Thyroid gland (tissue), 4 donors: ENCODE measurements around the gene ZNF862.

Experiments
- CTCF ChIP-seq, 6 experiments: fragments of 200-600 bp in 3 of 6; fragments of 450-650 bp in 3 of 6; sonication (generic) in 3 of 6; IDR thresholded peaks; one replicate each; pipeline ENCODE4 v1.5.1; 2016 to 2019; ENCODE audit warnings: antibody characterized with exemption in 6 of 6, mild to moderate bottlenecking in 2 of 6, inconsistent platforms in 1 of 6, moderate library complexity in 1 of 6
- POLR2A ChIP-seq, 2 donors: fragments of 450-650 bp; IDR thresholded peaks; one replicate each; pipeline ENCODE4 v1.6.1; 2017; ENCODE audit warnings: antibody characterized with exemption in 2 of 2, mild to moderate bottlenecking in 2 of 2, moderate library complexity in 1 of 2

GRCh38 chr7:149853157-149853556 is 15.0 kb downstream of the ZNF862 start:
- no peak for TF ChIP-seq CTCF (IDR thresholded peaks at IDR 0.05)
- no peak for TF ChIP-seq POLR2A (IDR thresholded peaks at IDR 0.05)
